Fibroblast of mammary gland (primary cell): ENCODE results near the gene MOGAT3.
A peak's percentile ranks its signal among the peaks of the same experiment; 100 is the strongest.

Source experiments
- DNase-seq: peaks from one replicate; pipeline ENCODE4 v3.0.0-alpha.2; 2010; ENCODE audit warnings: low read depth
- H3K4me3 ChIP-seq: 2 replicates; pipeline ENCODE4 v1.5.1; 2011; ENCODE audit warnings: low read depth, mild to moderate bottlenecking, low read length, moderate library complexity; ENCODE audit not compliant: control insufficient read depth
- TF ChIP-seq, protein P1 (sequence below): conservative IDR thresholded peaks from 2 replicates; pipeline ENCODE4 v1.5.1; 2011; ENCODE audit warnings: low read depth, low read length, inconsistent platforms; ENCODE audit not compliant: control insufficient read depth, insufficient read depth

The MOGAT3 gene

DNA sequence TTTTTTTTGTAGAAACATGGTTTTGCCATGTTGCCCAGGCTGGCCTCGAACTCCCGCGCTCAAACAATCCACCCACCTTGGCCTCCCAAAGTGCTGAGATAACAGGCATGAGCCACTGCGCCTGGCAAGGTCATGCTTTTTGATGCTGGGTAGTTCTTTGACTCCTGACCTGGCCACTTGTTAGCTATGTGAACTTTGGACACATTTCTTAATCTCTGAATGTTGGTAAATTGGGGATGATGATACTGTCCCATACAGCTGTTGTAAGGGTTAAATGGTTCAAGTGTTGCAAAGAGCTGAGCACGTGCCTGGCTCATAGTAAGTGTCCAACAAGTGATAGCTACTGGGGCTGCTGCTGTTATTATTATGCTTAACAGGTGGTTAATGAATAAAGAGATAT lies 19.5 kb upstream of the MOGAT3 start:
- no peak overlapping the region for H3K4me3 ChIP-seq
- TF ChIP-seq, protein P1, sequence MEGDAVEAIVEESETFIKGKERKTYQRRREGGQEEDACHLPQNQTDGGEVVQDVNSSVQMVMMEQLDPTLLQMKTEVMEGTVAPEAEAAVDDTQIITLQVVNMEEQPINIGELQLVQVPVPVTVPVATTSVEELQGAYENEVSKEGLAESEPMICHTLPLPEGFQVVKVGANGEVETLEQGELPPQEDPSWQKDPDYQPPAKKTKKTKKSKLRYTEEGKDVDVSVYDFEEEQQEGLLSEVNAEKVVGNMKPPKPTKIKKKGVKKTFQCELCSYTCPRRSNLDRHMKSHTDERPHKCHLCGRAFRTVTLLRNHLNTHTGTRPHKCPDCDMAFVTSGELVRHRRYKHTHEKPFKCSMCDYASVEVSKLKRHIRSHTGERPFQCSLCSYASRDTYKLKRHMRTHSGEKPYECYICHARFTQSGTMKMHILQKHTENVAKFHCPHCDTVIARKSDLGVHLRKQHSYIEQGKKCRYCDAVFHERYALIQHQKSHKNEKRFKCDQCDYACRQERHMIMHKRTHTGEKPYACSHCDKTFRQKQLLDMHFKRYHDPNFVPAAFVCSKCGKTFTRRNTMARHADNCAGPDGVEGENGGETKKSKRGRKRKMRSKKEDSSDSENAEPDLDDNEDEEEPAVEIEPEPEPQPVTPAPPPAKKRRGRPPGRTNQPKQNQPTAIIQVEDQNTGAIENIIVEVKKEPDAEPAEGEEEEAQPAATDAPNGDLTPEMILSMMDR, result no peak
- no peak for DNase-seq

DNA sequence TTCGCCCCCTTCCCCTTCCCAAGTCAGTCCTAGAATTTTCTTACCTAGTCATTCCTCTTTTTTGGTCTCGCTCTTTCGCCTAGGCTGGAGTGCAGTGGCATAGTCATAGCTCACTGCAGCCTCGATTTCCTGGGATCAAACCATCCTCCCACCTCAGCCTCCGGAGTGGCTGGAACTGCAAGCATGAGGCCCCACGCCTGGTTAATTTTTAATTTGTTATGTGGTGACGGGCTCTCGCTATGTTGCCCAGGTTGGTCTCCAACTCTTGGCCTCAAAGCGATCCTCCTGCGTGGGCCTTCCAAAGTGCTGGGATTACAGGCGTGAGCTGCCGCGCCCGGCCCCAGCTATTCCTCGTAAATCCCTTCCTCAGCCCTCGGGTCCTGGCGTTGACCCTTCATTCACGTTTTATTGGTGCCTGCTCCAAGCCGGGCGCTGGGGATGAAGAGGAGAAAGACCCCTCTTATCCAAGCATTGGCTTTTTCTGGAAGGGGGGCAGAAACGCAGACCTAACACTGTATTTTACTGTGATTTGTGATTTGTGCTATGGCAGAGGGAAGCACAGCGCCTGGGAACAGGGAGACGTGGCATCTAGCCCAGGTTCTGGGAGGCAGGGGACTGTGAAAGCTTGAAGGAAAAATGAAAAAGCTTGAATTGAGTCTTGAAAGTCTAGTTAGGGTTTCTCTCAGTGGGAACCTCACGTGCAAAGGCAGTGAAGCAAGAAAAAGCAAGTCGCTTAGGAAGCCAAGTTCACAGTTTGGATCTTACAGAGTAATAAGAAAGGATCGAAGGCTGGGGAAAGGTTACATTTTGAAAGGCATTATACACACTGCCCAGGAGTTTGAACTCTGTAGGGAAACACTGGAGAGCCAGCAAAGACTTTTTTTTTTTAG lies 17.6 kb upstream of the MOGAT3 start:
- DNase-seq, result no peak
- TF ChIP-seq, protein P1, result no peak
- H3K4me3 ChIP-seq, result peak overlapping the region; percentile 97

- peak within 1 kb of the TSS; percentile 97 for H3K4me3 ChIP-seq
- TF ChIP-seq, protein P1, result no peak
- peak; percentile 98 for DNase-seq
Measured at GRCh38 chr7:101217388-101218235, 16.8 kb upstream of the MOGAT3 start, which contains the start of the genes PLOD3 and ZNHIT1. PLOD3 (minus strand) TSS chr7:101217581; CDS start chr7:101217274, 307 bp downstream. ZNHIT1 (plus strand) TSS chr7:101218165; CDS start chr7:101218196, 31 bp downstream.

GRCh38 chr7:101216860-101217387 lies 16.1 kb upstream of the MOGAT3 start:
- DNase-seq, result no peak
- TF ChIP-seq, protein P1, result no peak
- H3K4me3 ChIP-seq, result peak overlapping the region; percentile 97

DNA sequence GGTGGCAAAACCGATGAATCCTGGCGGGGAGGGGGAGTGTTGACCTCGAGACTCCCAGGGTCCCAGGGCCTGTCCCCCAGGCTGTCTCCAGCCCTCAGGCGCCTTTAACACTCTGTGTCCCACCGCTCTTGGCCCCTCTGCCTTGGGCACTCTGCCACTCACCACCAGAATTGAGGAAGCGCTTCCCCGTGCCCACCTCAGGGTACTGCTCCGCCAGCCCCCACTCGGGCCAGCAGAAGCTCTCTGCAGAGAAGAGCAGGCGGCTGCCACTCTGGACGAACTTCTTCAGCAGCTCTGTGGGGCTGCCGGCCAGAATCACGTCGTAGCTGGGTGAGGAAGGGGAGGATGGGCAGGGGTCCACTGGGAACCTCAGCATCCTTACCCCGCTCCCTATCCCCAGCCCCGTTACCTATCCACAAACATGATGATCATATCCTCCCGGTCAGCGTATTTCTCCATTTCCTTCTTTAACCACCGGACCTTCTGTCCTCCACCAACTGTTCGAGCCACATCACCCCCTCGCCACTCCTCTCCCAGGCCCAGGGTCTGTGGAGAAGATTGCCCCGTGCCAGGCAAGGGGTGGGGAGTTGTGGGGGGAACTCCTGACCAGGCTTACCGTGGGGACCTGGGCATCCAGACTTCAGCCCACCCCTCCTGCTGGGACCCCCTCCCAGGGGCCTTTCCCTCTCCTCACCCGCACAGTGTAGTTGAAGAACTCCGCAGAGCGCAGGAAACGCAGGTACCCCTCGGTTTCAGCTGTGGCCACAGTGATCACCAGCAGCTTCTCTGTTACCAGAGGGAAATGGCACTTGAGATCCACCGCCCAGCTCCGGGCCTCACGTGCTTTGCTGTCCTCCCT lies 15.4 kb upstream of the MOGAT3 start:
- DNase-seq, result peak; percentile 32
- peak overlapping the region; percentile 97 for H3K4me3 ChIP-seq
- TF ChIP-seq, protein P1, result no peak

DNA sequence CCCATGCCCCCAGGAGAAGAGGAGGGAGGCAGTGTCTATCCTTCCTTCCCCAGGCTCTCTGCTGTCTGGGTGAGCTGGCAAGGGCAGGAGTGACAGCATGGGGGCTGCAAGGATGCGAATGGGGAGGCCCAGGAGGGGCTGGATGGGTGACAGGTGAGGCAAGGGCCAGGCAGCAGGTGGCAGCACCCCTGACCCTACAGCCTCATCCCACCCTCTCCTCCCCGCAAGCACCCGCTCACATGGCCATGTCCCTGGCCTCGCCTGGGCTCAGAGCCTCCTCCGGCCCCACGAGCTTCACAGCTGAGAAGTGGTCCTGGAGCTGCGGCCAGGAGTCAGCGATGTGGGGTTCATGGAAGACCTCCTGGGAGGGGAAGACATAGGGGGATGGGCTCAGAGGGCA lies 11.2 kb upstream of the MOGAT3 start:
- DNase-seq, result no peak
- no peak overlapping the region for H3K4me3 ChIP-seq
- TF ChIP-seq, protein P1, result no peak
